C4-2B (cell line): ENCODE results near the gene NTRK2.

Source experiments
- H3K27ac ChIP-seq: fragments of 450-650 bp; 2 replicates; pipeline ENCODE4 v1.5.1; 2017
- CTCF ChIP-seq: fragments of 450-650 bp; conservative IDR thresholded peaks from 2 replicates; pipeline ENCODE4 v1.5.1; 2017; ENCODE audit warnings: mild to moderate bottlenecking
- ZFX ChIP-seq: fragments of 450-650 bp; IDR thresholded peaks from 2 replicates; pipeline ENCODE4 v1.6.1; 2017

Gene NTRK2

GRCh38 chr9:84943482-84944050, 274.0 kb downstream of the NTRK2 start:
- H3K27ac ChIP-seq = no peak overlapping the region

GRCh38 chr9:84945878-84946538, 276.5 kb downstream of the NTRK2 start:
- H3K27ac ChIP-seq = no peak overlapping the region
- TF ChIP-seq ZFX (no peak), CTCF (no peak)

More at GRCh38 chr9:84943482-84944050, 274.0 kb downstream of the NTRK2 start:
- TF ChIP-seq ZFX (no peak), CTCF (no peak)

- no peak overlapping the region for H3K27ac ChIP-seq
- TF ChIP-seq CTCF = no peak
- TF ChIP-seq ZFX = no peak
These were observed 278.0 kb downstream of the NTRK2 start for GRCh38 chr9:84947412-84947972.

- no peak overlapping the region for H3K27ac ChIP-seq
- TF ChIP-seq ZFX (no peak), CTCF (no peak)
These were observed 279.7 kb downstream of the NTRK2 start for GRCh38 chr9:84949258-84949657.

- TF ChIP-seq ZFX (no peak), CTCF (no peak)
- H3K27ac ChIP-seq = no peak overlapping the region
These were observed 280.4 kb downstream of the NTRK2 start for GRCh38 chr9:84949971-84950370.

GRCh38 chr9:84950879-84951811, 281.6 kb downstream of the NTRK2 start:
- no peak overlapping the region for H3K27ac ChIP-seq
- no peak for TF ChIP-seq CTCF
- TF ChIP-seq ZFX = no peak

- H3K27ac ChIP-seq = no peak overlapping the region
- TF ChIP-seq ZFX = no peak
- TF ChIP-seq CTCF = no peak
These were observed 283.8 kb downstream of the NTRK2 start for GRCh38 chr9:84953252-84953773.
